Measurements from ENCODE around the gene MOSMO. TPM values are rescaled to one million over a fixed set of nuclear protein-coding genes. Genes with fewer than 3 reads are reported as not detected.
A peak's percentile ranks its signal among the peaks of the same experiment; 100 is the strongest.

Gene MOSMO
- total RNA-seq, 1 donor from 2014 or later = 13.0 TPM

DNA sequence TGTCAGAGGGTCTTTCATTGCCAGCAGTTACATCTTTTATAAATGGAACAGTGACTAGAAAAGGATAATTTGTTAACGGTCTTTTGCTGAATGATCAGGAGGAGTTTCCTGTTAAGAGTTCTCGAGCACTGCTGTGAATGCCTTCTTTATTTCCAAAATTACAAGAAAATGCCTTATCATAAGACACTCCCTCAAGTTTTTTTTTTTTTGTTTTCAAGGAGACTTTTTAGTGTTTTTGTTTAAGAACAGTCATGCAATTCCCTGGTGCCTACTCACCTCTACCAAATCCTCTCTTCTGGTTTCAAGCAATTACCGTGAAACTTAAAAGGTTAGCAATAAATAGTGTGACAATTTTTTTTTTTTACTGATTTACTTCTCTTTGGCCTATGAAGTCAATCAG is 65.4 kb downstream of the MOSMO start:
- H3K9me3 Mint-ChIP-seq (ENCODE audit: unreplicated experiment) = no peaks in the 10 kb centered on the region
- H3K27me3 Mint-ChIP-seq (ENCODE audit: unreplicated experiment) = peaks cover 2% of the 10 kb centered on the region
- no peak overlapping the region for H3K4me3 Mint-ChIP-seq (ENCODE audit: unreplicated experiment)
- TF ChIP-seq, protein P1, sequence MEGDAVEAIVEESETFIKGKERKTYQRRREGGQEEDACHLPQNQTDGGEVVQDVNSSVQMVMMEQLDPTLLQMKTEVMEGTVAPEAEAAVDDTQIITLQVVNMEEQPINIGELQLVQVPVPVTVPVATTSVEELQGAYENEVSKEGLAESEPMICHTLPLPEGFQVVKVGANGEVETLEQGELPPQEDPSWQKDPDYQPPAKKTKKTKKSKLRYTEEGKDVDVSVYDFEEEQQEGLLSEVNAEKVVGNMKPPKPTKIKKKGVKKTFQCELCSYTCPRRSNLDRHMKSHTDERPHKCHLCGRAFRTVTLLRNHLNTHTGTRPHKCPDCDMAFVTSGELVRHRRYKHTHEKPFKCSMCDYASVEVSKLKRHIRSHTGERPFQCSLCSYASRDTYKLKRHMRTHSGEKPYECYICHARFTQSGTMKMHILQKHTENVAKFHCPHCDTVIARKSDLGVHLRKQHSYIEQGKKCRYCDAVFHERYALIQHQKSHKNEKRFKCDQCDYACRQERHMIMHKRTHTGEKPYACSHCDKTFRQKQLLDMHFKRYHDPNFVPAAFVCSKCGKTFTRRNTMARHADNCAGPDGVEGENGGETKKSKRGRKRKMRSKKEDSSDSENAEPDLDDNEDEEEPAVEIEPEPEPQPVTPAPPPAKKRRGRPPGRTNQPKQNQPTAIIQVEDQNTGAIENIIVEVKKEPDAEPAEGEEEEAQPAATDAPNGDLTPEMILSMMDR (IDR thresholded peaks at IDR 0.05; ENCODE audit: partially characterized antibody, unreplicated experiment) = no peak
- H3K4me1 Mint-ChIP-seq (ENCODE audit: low read depth, unreplicated experiment) = peaks cover 19% of the 10 kb centered on the region
- H3K36me3 Mint-ChIP-seq (ENCODE audit: unreplicated experiment) = no peaks in the 10 kb centered on the region
- DNase-seq = no peak
- H3K27ac Mint-ChIP-seq (ENCODE audit: unreplicated experiment) = no peak overlapping the region

DNA sequence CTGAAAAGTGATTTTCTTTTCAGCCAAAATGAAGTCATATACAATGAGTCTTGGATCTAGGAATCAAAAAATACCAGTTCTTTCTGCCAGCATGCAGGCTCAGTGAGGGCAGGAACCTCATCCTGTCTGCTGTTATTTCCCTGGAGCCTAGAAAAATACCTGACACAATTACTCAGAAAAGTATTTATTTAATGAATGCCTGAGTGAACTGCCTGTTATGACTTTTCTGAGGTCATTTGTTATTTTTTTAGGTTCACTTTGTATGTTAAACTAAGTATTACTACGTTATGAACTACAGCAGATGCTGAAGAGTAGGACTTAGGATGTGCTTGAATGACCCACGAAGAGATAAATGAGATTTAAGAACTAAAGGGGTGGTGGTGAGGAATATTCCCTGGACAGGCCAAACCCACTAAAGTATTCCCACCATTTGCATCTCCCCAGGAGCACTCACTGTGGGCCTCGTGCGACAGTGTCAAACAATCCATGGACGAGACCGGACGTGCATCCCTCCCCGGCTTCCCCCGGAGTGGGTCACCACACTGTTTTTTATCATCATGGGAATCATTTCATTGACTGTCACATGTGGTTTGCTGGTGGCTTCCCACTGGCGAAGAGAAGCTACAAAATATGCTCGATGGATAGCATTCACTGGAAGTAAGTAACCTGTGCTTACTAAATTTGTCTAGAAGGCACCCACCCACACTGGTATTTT is 67.3 kb downstream of the MOSMO start:
- TF ChIP-seq, protein P1 (IDR thresholded peaks at IDR 0.05; ENCODE audit: partially characterized antibody, unreplicated experiment) = no peak
- Mint-ChIP-seq H3K27ac (ENCODE audit: unreplicated experiment) (no peak overlapping the region), H3K4me1 (ENCODE audit: low read depth, unreplicated experiment) (peaks cover 19% of the 10 kb centered on the region), H3K9me3 (ENCODE audit: unreplicated experiment) (no peaks in the 10 kb centered on the region), H3K36me3 (ENCODE audit: unreplicated experiment) (no peaks in the 10 kb centered on the region), H3K27me3 (ENCODE audit: unreplicated experiment) (peaks cover 2% of the 10 kb centered on the region), H3K4me3 (ENCODE audit: unreplicated experiment) (no peak overlapping the region)
- no peak for DNase-seq

DNA sequence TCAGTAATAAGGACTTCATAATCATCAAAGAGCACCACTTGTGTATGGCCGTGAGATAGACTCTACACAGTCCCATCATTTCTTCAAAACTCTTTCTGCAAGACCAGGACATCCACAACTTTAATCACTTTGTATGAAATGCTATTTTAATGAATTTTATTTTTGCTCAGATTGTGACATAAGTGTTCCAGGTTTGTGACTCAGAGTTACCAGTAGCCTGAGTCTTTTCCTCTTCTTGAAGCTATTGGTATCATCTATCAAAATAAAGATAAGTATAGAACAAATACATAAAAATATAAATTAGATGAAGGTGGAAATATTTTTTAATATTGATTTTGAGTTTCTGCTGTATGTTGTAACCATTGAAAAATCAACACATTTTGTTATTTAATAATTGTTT is 67.9 kb downstream of the MOSMO start:
- DNase-seq = no peak
- Mint-ChIP-seq H3K27me3 (ENCODE audit: unreplicated experiment) (peaks cover 2% of the 10 kb centered on the region), H3K9me3 (ENCODE audit: unreplicated experiment) (no peaks in the 10 kb centered on the region)

DNA sequence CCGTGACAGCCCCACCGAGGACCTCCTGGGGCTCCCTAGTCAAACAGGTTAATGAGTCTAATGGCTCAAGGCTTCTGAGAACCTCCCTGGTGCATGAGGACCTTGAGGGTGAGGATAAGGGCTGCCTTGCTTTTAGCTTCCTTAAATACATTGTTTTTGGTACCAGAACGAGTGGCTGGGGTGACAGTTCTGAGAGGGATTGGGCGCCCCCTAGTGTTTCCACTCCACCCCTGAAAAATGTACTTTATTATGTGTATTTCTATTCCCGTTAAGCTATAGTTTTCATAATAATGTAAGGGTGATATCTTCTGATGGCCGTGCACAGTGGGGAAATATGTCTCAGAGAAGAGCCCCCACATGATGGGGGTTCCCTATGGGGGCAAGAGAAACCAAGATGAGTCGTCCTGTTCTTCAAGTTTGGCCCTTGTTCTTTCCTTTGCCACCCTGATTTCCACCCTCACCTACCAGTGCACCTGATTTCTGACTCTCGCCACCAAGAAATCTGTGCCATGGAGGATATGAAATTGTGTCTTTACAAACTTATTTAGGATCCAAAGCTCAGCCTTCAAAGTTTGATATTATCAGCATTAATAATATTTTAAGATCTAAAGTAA is 69.9 kb downstream of the MOSMO start:
- H3K4me3 Mint-ChIP-seq (ENCODE audit: unreplicated experiment) = no peak overlapping the region
- H3K4me1 Mint-ChIP-seq (ENCODE audit: low read depth, unreplicated experiment) = peaks cover 17% of the 10 kb centered on the region
- H3K27ac Mint-ChIP-seq (ENCODE audit: unreplicated experiment) = no peak overlapping the region
- peak; percentile 74 for DNase-seq
- TF ChIP-seq, protein P1 (IDR thresholded peaks at IDR 0.05; ENCODE audit: partially characterized antibody, unreplicated experiment) = peak; percentile 81
- H3K36me3 Mint-ChIP-seq (ENCODE audit: unreplicated experiment) = no peaks in the 10 kb centered on the region
- H3K9me3 Mint-ChIP-seq (ENCODE audit: unreplicated experiment) = no peaks in the 10 kb centered on the region
- peaks cover 2% of the 10 kb centered on the region for H3K27me3 Mint-ChIP-seq (ENCODE audit: unreplicated experiment)

More for the DNA sequence above, 67.9 kb downstream of the MOSMO start:
- Mint-ChIP-seq H3K27ac (ENCODE audit: unreplicated experiment) (no peak overlapping the region), H3K36me3 (ENCODE audit: unreplicated experiment) (no peaks in the 10 kb centered on the region), H3K4me3 (ENCODE audit: unreplicated experiment) (no peak overlapping the region), H3K4me1 (ENCODE audit: low read depth, unreplicated experiment) (peaks cover 19% of the 10 kb centered on the region)
- TF ChIP-seq, protein P1 (IDR thresholded peaks at IDR 0.05; ENCODE audit: partially characterized antibody, unreplicated experiment) = no peak

DNA sequence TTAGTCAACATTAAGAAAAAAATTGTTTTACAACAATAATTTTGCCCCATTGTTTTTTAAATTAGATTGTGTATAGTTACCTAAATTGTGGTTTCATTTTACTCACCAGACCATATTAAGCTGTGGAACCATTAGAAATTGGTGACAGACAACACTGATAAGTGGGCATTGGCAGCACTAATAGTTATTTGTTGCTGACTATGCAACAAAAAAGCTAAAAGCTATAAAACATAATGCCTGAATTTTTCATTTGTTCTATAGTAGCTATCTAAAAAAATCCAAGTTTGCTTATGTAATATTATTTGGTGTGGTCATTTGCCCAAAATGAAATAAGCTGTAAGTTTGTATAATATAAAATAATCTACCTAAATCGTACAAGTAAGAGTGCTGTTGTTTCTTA is 70.7 kb downstream of the MOSMO start:
- Mint-ChIP-seq H3K27me3 (ENCODE audit: unreplicated experiment) (peaks cover 2% of the 10 kb centered on the region), H3K4me3 (ENCODE audit: unreplicated experiment) (no peak overlapping the region), H3K27ac (ENCODE audit: unreplicated experiment) (no peak overlapping the region), H3K4me1 (ENCODE audit: low read depth, unreplicated experiment) (peaks cover 9% of the 10 kb centered on the region), H3K9me3 (ENCODE audit: unreplicated experiment) (no peaks in the 10 kb centered on the region), H3K36me3 (ENCODE audit: unreplicated experiment) (no peaks in the 10 kb centered on the region)
- DNase-seq = no peak
- TF ChIP-seq, protein P1 (IDR thresholded peaks at IDR 0.05; ENCODE audit: partially characterized antibody, unreplicated experiment) = no peak

All from glutamatergic neuron (in vitro differentiated cells).